ENCODE data around the gene TBX18.
A peak's percentile ranks its signal among the peaks of the same experiment; 100 is the strongest.

TBX18 gene

GRCh38 chr6:84801250-84801649, 36.9 kb upstream of the TBX18 start:
- no peak overlapping the region for H3K4me3 ChIP-seq (ENCODE audit: control insufficient read depth, low read depth, low read length)
- DNase-seq (ENCODE audit: low read depth) = peak; percentile 45
- TF ChIP-seq, protein P1, sequence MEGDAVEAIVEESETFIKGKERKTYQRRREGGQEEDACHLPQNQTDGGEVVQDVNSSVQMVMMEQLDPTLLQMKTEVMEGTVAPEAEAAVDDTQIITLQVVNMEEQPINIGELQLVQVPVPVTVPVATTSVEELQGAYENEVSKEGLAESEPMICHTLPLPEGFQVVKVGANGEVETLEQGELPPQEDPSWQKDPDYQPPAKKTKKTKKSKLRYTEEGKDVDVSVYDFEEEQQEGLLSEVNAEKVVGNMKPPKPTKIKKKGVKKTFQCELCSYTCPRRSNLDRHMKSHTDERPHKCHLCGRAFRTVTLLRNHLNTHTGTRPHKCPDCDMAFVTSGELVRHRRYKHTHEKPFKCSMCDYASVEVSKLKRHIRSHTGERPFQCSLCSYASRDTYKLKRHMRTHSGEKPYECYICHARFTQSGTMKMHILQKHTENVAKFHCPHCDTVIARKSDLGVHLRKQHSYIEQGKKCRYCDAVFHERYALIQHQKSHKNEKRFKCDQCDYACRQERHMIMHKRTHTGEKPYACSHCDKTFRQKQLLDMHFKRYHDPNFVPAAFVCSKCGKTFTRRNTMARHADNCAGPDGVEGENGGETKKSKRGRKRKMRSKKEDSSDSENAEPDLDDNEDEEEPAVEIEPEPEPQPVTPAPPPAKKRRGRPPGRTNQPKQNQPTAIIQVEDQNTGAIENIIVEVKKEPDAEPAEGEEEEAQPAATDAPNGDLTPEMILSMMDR (conservative IDR thresholded peaks at IDR 0.05; ENCODE audit: control insufficient read depth, insufficient read depth, low read depth, low read length) = no peak

- TF ChIP-seq, protein P1 (conservative IDR thresholded peaks at IDR 0.05; ENCODE audit: control insufficient read depth, insufficient read depth, low read depth, low read length) = no peak
- peak; percentile 67 for DNase-seq (ENCODE audit: low read depth)
- H3K4me3 ChIP-seq (ENCODE audit: control insufficient read depth, low read depth, low read length) = no peak overlapping the region
These were observed 33.9 kb upstream of the TBX18 start for GRCh38 chr6:84798257-84798656.

DNA sequence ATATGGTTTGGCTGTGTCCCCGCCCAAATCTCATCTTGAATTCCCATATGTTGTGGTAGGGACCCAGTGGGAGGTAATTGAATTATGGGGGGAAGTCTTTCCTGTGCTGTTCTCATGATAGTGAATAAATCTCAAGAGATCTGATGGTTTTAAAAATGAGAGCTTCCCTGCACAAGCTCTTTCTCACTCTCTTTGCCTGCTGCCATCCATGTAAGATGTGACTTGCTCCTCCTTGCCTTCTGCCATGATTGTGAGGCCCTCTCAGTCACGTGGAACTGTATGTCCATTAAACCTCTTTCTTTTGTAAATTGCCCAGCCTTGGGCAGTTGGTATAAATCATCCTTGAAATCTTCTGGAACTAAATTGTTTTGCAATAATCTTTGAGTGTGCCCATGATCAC, 31.9 kb upstream of the TBX18 start:
- H3K4me3 ChIP-seq (ENCODE audit: control insufficient read depth, low read depth, low read length) = no peak overlapping the region

DNA sequence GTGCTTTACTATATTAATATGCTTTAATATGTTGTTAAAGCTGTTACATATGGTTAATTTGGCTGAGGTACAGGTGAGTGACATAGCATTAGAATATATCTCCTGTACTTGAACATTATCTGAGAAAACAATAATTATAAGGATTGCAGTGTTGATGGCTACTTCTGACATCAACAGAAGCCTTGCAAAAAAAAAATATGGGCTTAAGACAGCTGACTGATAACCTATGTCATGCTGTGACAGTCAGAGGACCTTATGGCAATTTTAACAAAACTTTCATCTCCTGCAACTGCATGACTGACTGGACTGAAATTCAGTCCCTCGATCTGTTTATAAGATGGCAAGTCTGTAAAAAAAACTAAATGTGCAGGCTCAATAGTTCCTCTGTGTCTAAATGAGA, 27.5 kb upstream of the TBX18 start:
- no peak overlapping the region for H3K4me3 ChIP-seq (ENCODE audit: control insufficient read depth, low read depth, low read length)
- TF ChIP-seq, protein P1 (conservative IDR thresholded peaks at IDR 0.05; ENCODE audit: control insufficient read depth, insufficient read depth, low read depth, low read length) = no peak
- no peak for DNase-seq (ENCODE audit: low read depth)

More for the DNA sequence above, 31.9 kb upstream of the TBX18 start:
- DNase-seq (ENCODE audit: low read depth) = no peak
- TF ChIP-seq, protein P1 (conservative IDR thresholded peaks at IDR 0.05; ENCODE audit: control insufficient read depth, insufficient read depth, low read depth, low read length) = no peak

DNA sequence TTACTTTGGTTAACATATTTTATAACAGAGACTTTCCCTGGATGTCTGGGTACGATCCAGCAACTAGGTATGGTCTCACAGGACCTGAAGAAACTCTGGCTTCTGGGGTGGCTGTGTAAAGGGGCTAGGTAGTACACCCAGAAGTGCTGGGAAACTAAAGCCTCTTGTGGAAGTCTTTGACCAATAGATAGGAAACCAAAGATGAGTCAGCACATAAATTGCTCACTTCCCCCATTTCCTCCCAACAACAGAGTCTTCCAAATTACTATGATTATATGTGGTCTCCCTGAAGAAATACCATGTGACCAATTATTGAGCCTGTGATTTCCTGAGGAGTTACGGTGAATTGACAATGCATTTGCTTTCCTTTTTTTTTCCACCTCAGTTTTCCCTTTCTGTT, 26.8 kb upstream of the TBX18 start:
- DNase-seq (ENCODE audit: low read depth) = peak; percentile 83
- TF ChIP-seq, protein P1 (conservative IDR thresholded peaks at IDR 0.05; ENCODE audit: control insufficient read depth, insufficient read depth, low read depth, low read length) = no peak
- no peak overlapping the region for H3K4me3 ChIP-seq (ENCODE audit: control insufficient read depth, low read depth, low read length)

DNA sequence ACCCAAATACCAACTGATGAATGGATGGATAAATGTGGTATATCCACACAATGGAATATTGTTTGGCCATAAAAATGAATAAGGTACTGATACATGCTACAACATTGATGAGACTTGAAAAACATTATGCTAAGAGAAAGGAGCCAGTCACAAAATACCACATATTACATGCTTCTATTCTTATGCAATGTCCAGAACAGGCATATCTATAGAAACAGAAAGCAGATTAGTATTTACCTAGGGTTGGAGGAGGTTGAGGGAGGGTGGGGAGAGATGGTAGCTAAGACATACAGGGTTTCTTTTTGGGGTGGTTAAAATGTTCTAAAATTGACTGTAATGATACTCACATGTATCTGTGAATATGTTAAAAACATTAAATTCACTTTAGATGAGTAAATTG, 24.8 kb upstream of the TBX18 start:
- no peak for DNase-seq (ENCODE audit: low read depth)
- no peak overlapping the region for H3K4me3 ChIP-seq (ENCODE audit: control insufficient read depth, low read depth, low read length)
- TF ChIP-seq, protein P1 (conservative IDR thresholded peaks at IDR 0.05; ENCODE audit: control insufficient read depth, insufficient read depth, low read depth, low read length) = no peak

GRCh38 chr6:84788689-84789088, 24.3 kb upstream of the TBX18 start:
- peak; percentile 15 for DNase-seq (ENCODE audit: low read depth)
- no peak overlapping the region for H3K4me3 ChIP-seq (ENCODE audit: control insufficient read depth, low read depth, low read length)
- TF ChIP-seq, protein P1 (conservative IDR thresholded peaks at IDR 0.05; ENCODE audit: control insufficient read depth, insufficient read depth, low read depth, low read length) = no peak
